HepG2 (cell line): ENCODE results near the gene SPATS2. TPM values are rescaled to one million over a fixed set of nuclear protein-coding genes. Genes with fewer than 3 reads are reported as not detected.

ENCODE experiments used
- BCL3 ChIP-seq: sonication (generic); formaldehyde crosslinking; IDR thresholded peaks from 2 replicates; pipeline ENCODE4 v1.5.1; 2020; ENCODE audit warnings: mild to moderate bottlenecking, missing genetic modification reagents, moderate library complexity
- CEBPB ChIP-seq: IDR thresholded peaks from 2 replicates; pipeline ENCODE4 v1.6.1; 2011; ENCODE audit warnings: low read depth, low read length, improper control_type of control experiment, borderline replicate concordance
- CHD4 ChIP-seq: fragments of 200-600 bp; sonication (generic); IDR thresholded peaks from 2 replicates; pipeline ENCODE4 v1.7.0; 2017; ENCODE audit warnings: mild to moderate bottlenecking, low read length, borderline replicate concordance
- FOXK2 ChIP-seq: fragments of 450-650 bp; IDR thresholded peaks from 2 replicates; pipeline ENCODE4 v1.6.1; 2016
- HBP1 ChIP-seq: IDR thresholded peaks from 2 replicates; pipeline ENCODE4 v1.6.1; 2016; ENCODE audit warnings: low read depth, control low read depth
- KLF11 ChIP-seq: IDR thresholded peaks from 2 replicates; pipeline ENCODE4 v1.6.1; 2016; ENCODE audit warnings: missing compliant biosample characterization
- LCORL ChIP-seq, 2 experiments: fragments of 450-650 bp in 1 of 2; sonication (generic) in 1 of 2; formaldehyde crosslinking in 1 of 2; IDR thresholded peaks; 2 replicates each; pipeline versions ENCODE4 v1.5.0 to v1.6.1; 2017 to 2020; ENCODE audit warnings: antibody characterized with exemption in 1 of 2, missing genetic modification reagents in 1 of 2
- MEIS1 ChIP-seq: sonication (generic); formaldehyde crosslinking; IDR thresholded peaks from 2 replicates; pipeline ENCODE4 v1.9.0; 2021; ENCODE audit warnings: mild to moderate bottlenecking, missing genetic modification reagents, moderate library complexity, borderline replicate concordance
- NONO ChIP-seq, 2 experiments: fragments of 450-650 bp in 1 of 2; sonication (generic) in 1 of 2; formaldehyde crosslinking in 1 of 2; IDR thresholded peaks in 1 of 2; conservative IDR thresholded peaks in 1 of 2; 2 replicates each; pipeline versions ENCODE4 v1.6.1 to v1.8.0; 2017 to 2022; ENCODE audit warnings: mild to moderate bottlenecking in 1 of 2, missing genetic modification reagents in 1 of 2, moderate library complexity in 1 of 2
- POLR2A ChIP-seq, 2 experiments: IDR thresholded peaks; 2 replicates each; pipeline ENCODE4 v1.6.1; 2011; ENCODE audit warnings: low read depth in 2 of 2, low read length in 2 of 2, mild to moderate bottlenecking in 1 of 2, moderate library complexity in 1 of 2; ENCODE audit not compliant: insufficient read depth in 1 of 2
- PTBP1 ChIP-seq: fragments of 200-400 bp; formaldehyde crosslinking; IDR thresholded peaks from 2 replicates; pipeline ENCODE4 v1.6.1; 2018; ENCODE audit warnings: low read length, low read depth; ENCODE audit not compliant: poor library complexity, severe bottlenecking
- TP53 ChIP-seq: sonication (generic); formaldehyde crosslinking; conservative IDR thresholded peaks from 2 replicates; pipeline ENCODE4 v1.4.0; 2020; ENCODE audit warnings: missing genetic modification reagents
- ZMAT3 ChIP-seq: sonication (generic); formaldehyde crosslinking; conservative IDR thresholded peaks from 2 replicates; pipeline ENCODE4 v1.7.0; 2021; ENCODE audit warnings: missing genetic modification reagents
- ZNF276 ChIP-seq: sonication (generic); formaldehyde crosslinking; IDR thresholded peaks from 2 replicates; pipeline ENCODE4 v1.4.0; 2020; ENCODE audit warnings: mild to moderate bottlenecking, low read depth, missing genetic modification reagents
- ZNF354B ChIP-seq: sonication (generic); formaldehyde crosslinking; IDR thresholded peaks from 2 replicates; pipeline ENCODE4 v1.8.0; 2022; ENCODE audit warnings: mild to moderate bottlenecking, missing genetic modification reagents
- ZNF547 ChIP-seq: sonication (generic); formaldehyde crosslinking; IDR thresholded peaks from 2 replicates; pipeline ENCODE4 v1.5.1; 2020; ENCODE audit warnings: mild to moderate bottlenecking, missing genetic modification reagents
- ZNF878 ChIP-seq: sonication (generic); formaldehyde crosslinking; IDR thresholded peaks from 2 replicates; pipeline ENCODE4 v1.8.1; 2023; ENCODE audit warnings: mild to moderate bottlenecking, missing genetic modification reagents, moderate library complexity
- polyA plus RNA-seq, 8 experiments: library from polyadenylated mRNA; depleted of rRNA in 3 of 8; stranded (reverse) in 7 of 8; unstranded in 1 of 8; fragments of >200 nt; fragmentation: Illumina TruSeq in 4 of 8; extraction: Trizol in 4 of 8; gene quantifications; 2 replicates each; pipeline versions ENCODE4 v1.2.1 to v1.2.3, GENCODE V29; 2011 to 2016; ENCODE audit warnings: low read depth in 4 of 8, missing spikeins in 1 of 8, mixed read lengths in 1 of 8; ENCODE audit not compliant: insufficient read depth in 1 of 8
- total RNA-seq, 5 experiments: library from RNA; depleted of rRNA; stranded (reverse); fragments of >200 nt; fragmentation: Illumina TruSeq; extraction: Trizol; gene quantifications; 2 replicates each; pipeline ENCODE4 v1.2.3, GENCODE V29; 2016; ENCODE audit warnings: low read depth in 1 of 5
- TF ChIP-seq, protein P1 (sequence below): sonication (generic); formaldehyde crosslinking; IDR thresholded peaks from 2 replicates; pipeline ENCODE4 v1.4.0; 2020; ENCODE audit warnings: missing genetic modification reagents, borderline replicate concordance
- TF ChIP-seq, protein P2 (sequence below): sonication (generic); formaldehyde crosslinking; IDR thresholded peaks from 2 replicates; pipeline ENCODE4 v1.4.0; 2020; ENCODE audit warnings: missing genetic modification reagents; ENCODE audit errors: not compliant biosample characterization

Gene SPATS2
- total and polyA plus RNA-seq, 2 of the 13 experiments (the other 11 are each of a cell fraction or from before 2014, with no cell fraction given), result 19.3 to 28.1 TPM

GRCh38 chr12:49347311-49348193 lies 19.7 kb upstream of the SPATS2 start (continued):
- TF ChIP-seq ZNF276 (CRISPR knock-in tag) (peak; percentile 75; the same call in 1 of the 2 replicates), CEBPB (no peak; the same call in 1 of the 2 replicates), BCL3 (CRISPR knock-in tag) (no peak), NONO (IDR thresholded peaks at IDR 0.05) (no peak), NONO (CRISPR knock-in tag; conservative IDR thresholded peaks at IDR 0.05) (0 out of 2 replicates have a peak, but pooled peaks have one; percentile 44), ZNF354B (CRISPR knock-in tag) (no peak), MEIS1 (CRISPR knock-in tag) (0 out of 2 replicates have a peak, but pooled peaks have one; percentile 15), FOXK2 (no peak), KLF11 (CRISPR knock-in tag) (no peak), LCORL (IDR thresholded peaks at IDR 0.05) (no peak), LCORL (CRISPR knock-in tag; IDR thresholded peaks at IDR 0.05) (peak; percentile 97), CHD4 (no peak; the same call in 1 of the 2 replicates), PTBP1 (no peak), TP53 (CRISPR knock-in tag) (peak; percentile 91; the same call in 1 of the 2 replicates), POLR2A (IDR thresholded peaks at IDR 0.05; ENCODE audit: insufficient read depth in 1 of 2, low read depth in 2 of 2, low read length in 2 of 2) (peak; percentile 98), ZNF878 (peak; percentile 72), ZNF547 (CRISPR knock-in tag) (no peak), HBP1 (CRISPR knock-in tag) (no peak), ZMAT3 (peak; percentile 74)
- TF ChIP-seq, protein P1, sequence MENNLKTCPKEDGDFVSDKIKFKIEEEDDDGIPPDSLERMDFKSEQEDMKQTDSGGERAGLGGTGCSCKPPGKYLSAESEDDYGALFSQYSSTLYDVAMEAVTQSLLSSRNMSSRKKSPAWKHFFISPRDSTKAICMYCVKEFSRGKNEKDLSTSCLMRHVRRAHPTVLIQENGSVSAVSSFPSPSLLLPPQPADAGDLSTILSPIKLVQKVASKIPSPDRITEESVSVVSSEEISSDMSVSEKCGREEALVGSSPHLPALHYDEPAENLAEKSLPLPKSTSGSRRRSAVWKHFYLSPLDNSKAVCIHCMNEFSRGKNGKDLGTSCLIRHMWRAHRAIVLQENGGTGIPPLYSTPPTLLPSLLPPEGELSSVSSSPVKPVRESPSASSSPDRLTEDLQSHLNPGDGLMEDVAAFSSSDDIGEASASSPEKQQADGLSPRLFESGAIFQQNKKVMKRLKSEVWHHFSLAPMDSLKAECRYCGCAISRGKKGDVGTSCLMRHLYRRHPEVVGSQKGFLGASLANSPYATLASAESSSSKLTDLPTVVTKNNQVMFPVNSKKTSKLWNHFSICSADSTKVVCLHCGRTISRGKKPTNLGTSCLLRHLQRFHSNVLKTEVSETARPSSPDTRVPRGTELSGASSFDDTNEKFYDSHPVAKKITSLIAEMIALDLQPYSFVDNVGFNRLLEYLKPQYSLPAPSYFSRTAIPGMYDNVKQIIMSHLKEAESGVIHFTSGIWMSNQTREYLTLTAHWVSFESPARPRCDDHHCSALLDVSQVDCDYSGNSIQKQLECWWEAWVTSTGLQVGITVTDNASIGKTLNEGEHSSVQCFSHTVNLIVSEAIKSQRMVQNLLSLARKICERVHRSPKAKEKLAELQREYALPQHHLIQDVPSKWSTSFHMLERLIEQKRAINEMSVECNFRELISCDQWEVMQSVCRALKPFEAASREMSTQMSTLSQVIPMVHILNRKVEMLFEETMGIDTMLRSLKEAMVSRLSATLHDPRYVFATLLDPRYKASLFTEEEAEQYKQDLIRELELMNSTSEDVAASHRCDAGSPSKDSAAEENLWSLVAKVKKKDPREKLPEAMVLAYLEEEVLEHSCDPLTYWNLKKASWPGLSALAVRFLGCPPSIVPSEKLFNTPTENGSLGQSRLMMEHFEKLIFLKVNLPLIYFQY (CRISPR knock-in tag), result peak; percentile 87; the same call in 1 of the 2 replicates
- TF ChIP-seq, protein P2, sequence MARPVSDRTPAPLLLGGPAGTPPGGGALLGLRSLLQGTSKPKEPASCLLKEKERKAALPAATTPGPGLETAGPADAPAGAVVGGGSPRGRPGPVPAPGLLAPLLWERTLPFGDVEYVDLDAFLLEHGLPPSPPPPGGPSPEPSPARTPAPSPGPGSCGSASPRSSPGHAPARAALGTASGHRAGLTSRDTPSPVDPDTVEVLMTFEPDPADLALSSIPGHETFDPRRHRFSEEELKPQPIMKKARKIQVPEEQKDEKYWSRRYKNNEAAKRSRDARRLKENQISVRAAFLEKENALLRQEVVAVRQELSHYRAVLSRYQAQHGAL, result no peak
